Liver (tissue), 9 donors: Measurements from ENCODE around the gene OSTC. TPM values are rescaled to one million over a fixed set of nuclear protein-coding genes. Genes with fewer than 3 reads are reported as not detected.

Experiments used
- DNase-seq: peaks from one replicate; pipeline ENCODE4 v3.0.0-alpha.2; 2017; ENCODE audit warnings: low spot score
- H3K27ac ChIP-seq, 2 donors: one replicate each; pipeline ENCODE4 v1.7.0; 2013; ENCODE audit warnings: inconsistent platforms in 2 of 2, low read length in 2 of 2, control low read depth in 1 of 2, low read depth in 1 of 2, mild to moderate bottlenecking in 1 of 2
- H3K27me3 ChIP-seq, 4 donors: one replicate each; pipeline versions ENCODE4 v1.6.1 to v1.7.0; 2013; ENCODE audit warnings: low read length in 3 of 4, inconsistent platforms in 1 of 4, mild to moderate bottlenecking in 1 of 4, moderate library complexity in 1 of 4; ENCODE audit not compliant: control insufficient read depth in 4 of 4, insufficient read depth in 4 of 4
- H3K36me3 ChIP-seq, 4 donors: one replicate each; pipeline versions ENCODE4 v1.6.1 to v1.7.0; 2013; ENCODE audit warnings: low read length in 3 of 4, mild to moderate bottlenecking in 3 of 4, low read depth in 1 of 4, moderate library complexity in 1 of 4; ENCODE audit not compliant: control insufficient read depth in 4 of 4, insufficient read depth in 3 of 4
- H3K4me1 ChIP-seq, 4 donors: one replicate each; pipeline versions ENCODE4 v1.6.1 to v1.7.0; 2013; ENCODE audit warnings: low read length in 3 of 4, mild to moderate bottlenecking in 3 of 4, moderate library complexity in 1 of 4; ENCODE audit not compliant: control insufficient read depth in 4 of 4, insufficient read depth in 4 of 4
- H3K4me3 ChIP-seq, 3 donors: one replicate each; pipeline versions ENCODE4 v1.6.1 to v1.7.0; 2013; ENCODE audit warnings: low read length in 3 of 3, control low read depth in 1 of 3, low read depth in 1 of 3, mild to moderate bottlenecking in 1 of 3
- H3K9ac ChIP-seq, 2 donors: one replicate each; pipeline ENCODE4 v1.7.0; 2013; ENCODE audit warnings: low read length in 2 of 2, mild to moderate bottlenecking in 2 of 2, moderate library complexity in 2 of 2, control low read depth in 1 of 2, low read depth in 1 of 2
- H3K9me3 ChIP-seq, 4 donors: one replicate each; pipeline versions ENCODE4 v1.6.1 to v1.7.0; 2013; ENCODE audit warnings: low read length in 3 of 4; ENCODE audit not compliant: control insufficient read depth in 4 of 4
- ATF3 ChIP-seq: IDR thresholded peaks from 2 replicates; pipeline ENCODE4 v1.6.1; 2016; ENCODE audit warnings: antibody characterized with exemption
- CTCF ChIP-seq: fragments of 150-350 bp; IDR thresholded peaks from 2 replicates; pipeline ENCODE4 v1.5.1; 2017; ENCODE audit warnings: improper control_type of control experiment, low read depth, low read length; ENCODE audit not compliant: missing input control
- EGR1 ChIP-seq, 2 donors: IDR thresholded peaks; 2 replicates each; pipeline ENCODE4 v1.6.1; 2016 to 2018; ENCODE audit warnings: antibody characterized with exemption in 2 of 2, low read depth in 2 of 2
- FOXA1 ChIP-seq: IDR thresholded peaks from 2 replicates; pipeline ENCODE4 v1.6.1; 2016; ENCODE audit warnings: antibody characterized with exemption
- FOXA2 ChIP-seq: IDR thresholded peaks from 2 replicates; pipeline ENCODE4 v1.6.1; 2016; ENCODE audit warnings: antibody characterized with exemption
- GABPA ChIP-seq, 2 donors: IDR thresholded peaks in 1 of 2; conservative IDR thresholded peaks in 1 of 2; 2 replicates each; pipeline ENCODE4 v1.6.1; 2016; ENCODE audit warnings: antibody characterized with exemption in 2 of 2, mild to moderate bottlenecking in 1 of 2, moderate library complexity in 1 of 2
- HNF4A ChIP-seq, 2 donors: conservative IDR thresholded peaks; 2 replicates each; pipeline ENCODE4 v1.6.1; 2016; ENCODE audit warnings: antibody characterized with exemption in 2 of 2, mild to moderate bottlenecking in 2 of 2
- HNF4G ChIP-seq: IDR thresholded peaks from 2 replicates; pipeline ENCODE4 v1.6.1; 2016; ENCODE audit warnings: antibody characterized with exemption
- JUND ChIP-seq, 2 donors: IDR thresholded peaks; 2 replicates each; pipeline ENCODE4 v1.6.1; 2016; ENCODE audit warnings: antibody characterized with exemption in 2 of 2
- MAX ChIP-seq: IDR thresholded peaks from 2 replicates; pipeline ENCODE4 v1.6.1; 2016; ENCODE audit warnings: antibody characterized with exemption
- NR2F2 ChIP-seq: IDR thresholded peaks from 2 replicates; pipeline ENCODE4 v1.6.1; 2016; ENCODE audit warnings: antibody characterized with exemption
- RAD21 ChIP-seq, 2 donors: IDR thresholded peaks; 2 replicates each; pipeline ENCODE4 v1.6.1; 2016; ENCODE audit warnings: antibody characterized with exemption in 2 of 2, mild to moderate bottlenecking in 2 of 2
- RXRA ChIP-seq, 2 donors: IDR thresholded peaks; 2 replicates each; pipeline ENCODE4 v1.6.1; 2017 to 2018; ENCODE audit warnings: antibody characterized with exemption in 2 of 2, mild to moderate bottlenecking in 1 of 2
- SP1 ChIP-seq: IDR thresholded peaks from 2 replicates; pipeline ENCODE4 v1.6.1; 2018; ENCODE audit warnings: antibody characterized with exemption, mild to moderate bottlenecking
- TAF1 ChIP-seq: conservative IDR thresholded peaks from 2 replicates; pipeline ENCODE4 v1.6.1; 2016; ENCODE audit warnings: antibody characterized with exemption, mild to moderate bottlenecking
- YY1 ChIP-seq: IDR thresholded peaks from 2 replicates; pipeline ENCODE4 v1.6.1; 2016; ENCODE audit warnings: antibody characterized with exemption, mild to moderate bottlenecking
- ZBTB33 ChIP-seq: IDR thresholded peaks from 2 replicates; pipeline ENCODE4 v1.6.1; 2016; ENCODE audit warnings: antibody characterized with exemption
- WGBS: extraction: QIAGEN DNeasy Blood & Tissue Kit; methylation state at CpG from one replicate; pipeline ENCODE4 v1.1.7; 2013; 5-methylcytosine and 5-hydroxymethylcytosine counted together
- polyA plus RNA-seq, 2 donors: library from polyadenylated mRNA; stranded (reverse) in 1 of 2; unstranded in 1 of 2; fragments of 200-250 nt in 1 of 2; fragments of >200 nt in 1 of 2; fragmentation: Nextera tagmentation in 1 of 2; extraction: Ambion mirVana in 1 of 2; gene quantifications; one replicate each; pipeline versions ENCODE4 v1.2.1 to v1.2.3, GENCODE V29; 2013 to 2015
- total RNA-seq, 2 donors: library from RNA; depleted of rRNA; stranded (reverse); fragments of >200 nt; gene quantifications; one replicate each; pipeline ENCODE4 v1.2.3, GENCODE V29; 2014
- TF ChIP-seq, protein P1 (sequence below): IDR thresholded peaks from 2 replicates; pipeline ENCODE4 v1.6.1; 2016; ENCODE audit warnings: antibody characterized with exemption, mild to moderate bottlenecking
- donor health status: healthy.
- donor health status: healthy.
- donor health status: healthy.
- donor health status: healthy.
- donor health status: healthy.

OSTC gene
- total and polyA plus RNA-seq, 4 donors: 113 to 148 (median 143) TPM

GRCh38 chr4:108620101-108620932 is 30.1 kb upstream of the OSTC start, which contains the start of gene RPL34:
RPL34 (plus strand) TSS chr4:108620576; CDS start chr4:108621960, 1,384 bp downstream.
- Histone ChIP-seq H3K27me3 (no peaks in the 10 kb centered on the region), H3K9me3 (peaks cover 0 to 3% (median 0%) of the 10 kb centered on the region in 4 donors), H3K9ac (peak within 1 kb of the TSS; percentile 92 to 93), H3K27ac (peak within 1 kb of the TSS; percentile 78), H3K4me3 (peak within 1 kb of the TSS; percentile 66 to 99 (median 86)), H3K4me1 (peaks cover 1 to 18% (median 10%) of the 10 kb centered on the region in 4 donors), H3K36me3 (peaks cover 11 to 34% (median 25%) of the 10 kb centered on the region in 4 donors)
- TF ChIP-seq EGR1 (IDR thresholded peaks at IDR 0.05; ENCODE audit: low read depth in 2 of 2) (peak; percentile 97 to 100), MAX (peak; percentile 97), FOXA2 (no peak), TAF1 (peak; percentile 88), HNF4A (conservative IDR thresholded peaks at IDR 0.05) (peak; percentile 60 to 66), CTCF (no peak), ATF3 (peak; percentile 80), NR2F2 (peak; percentile 93), YY1 (peak; percentile 96), GABPA (IDR thresholded peaks at IDR 0.05 in 1 of 2, conservative IDR thresholded peaks at IDR 0.05 in 1 of 2) (peak; percentile 97 to 100), HNF4G (peak; percentile 49), SP1 (peak; percentile 93), RXRA (IDR thresholded peaks at IDR 0.05) (peak; percentile 73 to 78), JUND (IDR thresholded peaks at IDR 0.05) (peak; percentile 70 to 79), RAD21 (IDR thresholded peaks at IDR 0.05) (peak; percentile 24 to 40), FOXA1 (peak; percentile 54), ZBTB33 (peak; percentile 92)
- TF ChIP-seq, protein P1, sequence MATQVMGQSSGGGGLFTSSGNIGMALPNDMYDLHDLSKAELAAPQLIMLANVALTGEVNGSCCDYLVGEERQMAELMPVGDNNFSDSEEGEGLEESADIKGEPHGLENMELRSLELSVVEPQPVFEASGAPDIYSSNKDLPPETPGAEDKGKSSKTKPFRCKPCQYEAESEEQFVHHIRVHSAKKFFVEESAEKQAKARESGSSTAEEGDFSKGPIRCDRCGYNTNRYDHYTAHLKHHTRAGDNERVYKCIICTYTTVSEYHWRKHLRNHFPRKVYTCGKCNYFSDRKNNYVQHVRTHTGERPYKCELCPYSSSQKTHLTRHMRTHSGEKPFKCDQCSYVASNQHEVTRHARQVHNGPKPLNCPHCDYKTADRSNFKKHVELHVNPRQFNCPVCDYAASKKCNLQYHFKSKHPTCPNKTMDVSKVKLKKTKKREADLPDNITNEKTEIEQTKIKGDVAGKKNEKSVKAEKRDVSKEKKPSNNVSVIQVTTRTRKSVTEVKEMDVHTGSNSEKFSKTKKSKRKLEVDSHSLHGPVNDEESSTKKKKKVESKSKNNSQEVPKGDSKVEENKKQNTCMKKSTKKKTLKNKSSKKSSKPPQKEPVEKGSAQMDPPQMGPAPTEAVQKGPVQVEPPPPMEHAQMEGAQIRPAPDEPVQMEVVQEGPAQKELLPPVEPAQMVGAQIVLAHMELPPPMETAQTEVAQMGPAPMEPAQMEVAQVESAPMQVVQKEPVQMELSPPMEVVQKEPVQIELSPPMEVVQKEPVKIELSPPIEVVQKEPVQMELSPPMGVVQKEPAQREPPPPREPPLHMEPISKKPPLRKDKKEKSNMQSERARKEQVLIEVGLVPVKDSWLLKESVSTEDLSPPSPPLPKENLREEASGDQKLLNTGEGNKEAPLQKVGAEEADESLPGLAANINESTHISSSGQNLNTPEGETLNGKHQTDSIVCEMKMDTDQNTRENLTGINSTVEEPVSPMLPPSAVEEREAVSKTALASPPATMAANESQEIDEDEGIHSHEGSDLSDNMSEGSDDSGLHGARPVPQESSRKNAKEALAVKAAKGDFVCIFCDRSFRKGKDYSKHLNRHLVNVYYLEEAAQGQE: peak; percentile 83
- peak; percentile 95 for DNase-seq
- under 1% methylated on average over 32 of the region's 32 CpGs for WGBS
